ENCODE measurements around the gene SFRP5. TPM values are rescaled to one million over a fixed set of nuclear protein-coding genes. Genes with fewer than 3 reads are reported as not detected.

SFRP5 gene
- total RNA-seq, 2 experiments from 2014 or later: not detected

DNA sequence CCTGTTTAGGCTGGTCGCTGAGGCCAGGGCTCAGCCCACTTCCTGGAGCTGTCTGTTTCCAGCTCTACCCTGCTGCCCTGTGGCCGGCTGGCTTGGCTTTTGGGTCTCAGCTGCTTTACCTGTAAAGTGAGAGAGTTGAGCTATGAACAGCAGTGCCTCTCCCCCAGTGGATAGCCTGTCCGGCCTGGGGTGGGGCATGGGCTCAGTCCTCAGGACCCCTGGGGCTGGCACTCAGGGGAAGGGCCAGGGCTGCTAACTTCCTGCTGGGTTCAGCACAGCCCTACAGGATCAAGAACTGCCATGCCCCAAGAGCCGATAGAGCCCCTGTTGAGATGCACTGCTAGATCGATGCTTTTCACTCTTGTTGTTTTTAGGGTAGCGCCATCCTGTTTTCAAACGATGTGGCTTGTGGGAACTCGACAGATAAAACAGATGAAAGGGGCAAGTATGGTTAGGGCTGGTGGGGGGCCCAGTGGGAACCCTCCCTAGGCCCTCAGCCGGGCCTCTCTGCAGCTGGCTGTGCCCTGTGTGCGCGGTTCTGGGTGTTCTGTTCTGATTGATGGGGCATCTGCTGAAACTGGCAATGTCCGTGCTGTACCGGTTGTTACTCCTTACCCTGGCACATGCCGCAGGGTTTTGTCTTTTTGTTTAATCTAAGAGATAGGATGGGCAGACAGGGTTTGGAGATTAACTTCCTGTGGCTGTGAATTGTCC lies 10.0 kb upstream of the SFRP5 start:
- Mint-ChIP-seq H3K27ac (peak overlapping the region; percentile 90), H3K4me3 (no peak overlapping the region), H3K4me1 (peaks cover 26% of the 10 kb centered on the region), H3K27me3 (peaks cover 2% of the 10 kb centered on the region), H3K36me3 (ENCODE audit: low read depth) (no peaks in the 10 kb centered on the region), H3K9me3 (no peaks in the 10 kb centered on the region)
- CTCF ChIA-PET: interaction anchor here (0.6 to 0.9 kb wide), 2 partner anchors 11 to 58 kb away, joined by 3 to 4 read pairs; no protein-coding TSS in a partner anchor
- POLR2A ChIA-PET: no interaction called here
- peak; percentile 25 for DNase-seq

GRCh38 chr10:97780841-97781617 lies 9.2 kb upstream of the SFRP5 start:
- ChIA-PET CTCF (interaction anchor here (0.6 to 0.9 kb wide), 2 partner anchors 25 to 59 kb away, joined by 3 to 4 read pairs; no protein-coding TSS in a partner anchor), POLR2A (interaction anchor here (0.6 kb wide), 1 partner anchor 16 kb away, joined by 3 read pairs; no protein-coding TSS in a partner anchor)
- peak overlapping the region; percentile 90 for H3K27ac Mint-ChIP-seq
- peaks cover 26% of the 10 kb centered on the region for H3K4me1 Mint-ChIP-seq
- H3K9me3 Mint-ChIP-seq: no peaks in the 10 kb centered on the region
- H3K4me3 Mint-ChIP-seq: no peak overlapping the region
- DNase-seq: no peak
- peaks cover 2% of the 10 kb centered on the region for H3K27me3 Mint-ChIP-seq
- no peaks in the 10 kb centered on the region for H3K36me3 Mint-ChIP-seq (ENCODE audit: low read depth)

- Mint-ChIP-seq H3K4me1 (peaks cover 26% of the 10 kb centered on the region), H3K36me3 (ENCODE audit: low read depth) (no peaks in the 10 kb centered on the region), H3K27ac (no peak overlapping the region), H3K27me3 (peaks cover 2% of the 10 kb centered on the region), H3K4me3 (no peak overlapping the region), H3K9me3 (no peaks in the 10 kb centered on the region)
- ChIA-PET CTCF (interaction anchor here (0.8 to 0.9 kb wide), 2 partner anchors 13 to 24 kb away, joined by 3 to 4 read pairs; no protein-coding TSS in a partner anchor), POLR2A (no interaction called here)
- no peak for DNase-seq
These were observed 8.2 kb upstream of the SFRP5 start for GRCh38 chr10:97779975-97780374.

GRCh38 chr10:97779492-97779891 lies 7.7 kb upstream of the SFRP5 start:
- peaks cover 26% of the 10 kb centered on the region for H3K4me1 Mint-ChIP-seq
- ChIA-PET POLR2A (no interaction called here), CTCF (interaction anchor here (0.5 to 0.9 kb wide), 2 partner anchors 41 to 90 kb away, joined by 3 read pairs; no protein-coding TSS in a partner anchor)
- no peak overlapping the region for H3K27ac Mint-ChIP-seq
- no peak for DNase-seq
- H3K36me3 Mint-ChIP-seq (ENCODE audit: low read depth): no peaks in the 10 kb centered on the region
- peaks cover 2% of the 10 kb centered on the region for H3K27me3 Mint-ChIP-seq
- H3K9me3 Mint-ChIP-seq: no peaks in the 10 kb centered on the region
- H3K4me3 Mint-ChIP-seq: no peak overlapping the region

- H3K27me3 Mint-ChIP-seq: peaks cover 6% of the 10 kb centered on the region
- no peak overlapping the region for H3K4me3 Mint-ChIP-seq
- ChIA-PET POLR2A (no interaction called here), CTCF (interaction anchor here (0.5 to 0.9 kb wide), 3 partner anchors 12 to 91 kb away, joined by 3 read pairs; no protein-coding TSS in a partner anchor)
- H3K27ac Mint-ChIP-seq: no peak overlapping the region
- H3K36me3 Mint-ChIP-seq (ENCODE audit: low read depth): no peaks in the 10 kb centered on the region
- peaks cover 26% of the 10 kb centered on the region for H3K4me1 Mint-ChIP-seq
- DNase-seq: no peak
- H3K9me3 Mint-ChIP-seq: no peaks in the 10 kb centered on the region
These were observed 6.9 kb upstream of the SFRP5 start for GRCh38 chr10:97778452-97779302.

GRCh38 chr10:97777143-97777542 lies 5.3 kb upstream of the SFRP5 start:
- CTCF ChIA-PET: interaction anchor here (1.0 kb wide), 1 partner anchor 11 kb away, joined by 3 read pairs; no protein-coding TSS in a partner anchor
- Mint-ChIP-seq H3K4me3 (no peak overlapping the region), H3K27ac (no peak overlapping the region), H3K9me3 (no peaks in the 10 kb centered on the region), H3K4me1 (peaks cover 20% of the 10 kb centered on the region), H3K36me3 (ENCODE audit: low read depth) (peaks cover 1% of the 10 kb centered on the region), H3K27me3 (peaks cover 22% of the 10 kb centered on the region)
- DNase-seq: no peak
- POLR2A ChIA-PET: no interaction called here

GRCh38 chr10:97774811-97775294 lies 3.1 kb upstream of the SFRP5 start:
- H3K9me3 Mint-ChIP-seq: no peaks in the 10 kb centered on the region
- ChIA-PET POLR2A (no interaction called here), CTCF (interaction anchor here (0.6 to 1.2 kb wide), 3 partner anchors 9 to 95 kb away, joined by 3 read pairs; no protein-coding TSS in a partner anchor)
- H3K27me3 Mint-ChIP-seq: peaks cover 40% of the 10 kb centered on the region
- peaks cover 2% of the 10 kb centered on the region for H3K36me3 Mint-ChIP-seq (ENCODE audit: low read depth)
- no peak overlapping the region for H3K27ac Mint-ChIP-seq
- DNase-seq: no peak
- peaks cover 8% of the 10 kb centered on the region for H3K4me1 Mint-ChIP-seq
- no peak overlapping the region for H3K4me3 Mint-ChIP-seq

GRCh38 chr10:97773096-97773495 lies 1.3 kb upstream of the SFRP5 start:
- Mint-ChIP-seq H3K4me1 (peaks cover 8% of the 10 kb centered on the region), H3K9me3 (no peaks in the 10 kb centered on the region), H3K27me3 (peaks cover 46% of the 10 kb centered on the region), H3K27ac (no peak overlapping the region), H3K4me3 (no peak overlapping the region), H3K36me3 (ENCODE audit: low read depth) (peaks cover 2% of the 10 kb centered on the region)
- no peak for DNase-seq
- POLR2A ChIA-PET: no interaction called here
- CTCF ChIA-PET: interaction anchor here (1.0 to 1.7 kb wide), 3 partner anchors 13 to 23 kb away, joined by 3 to 6 read pairs (median 6); no protein-coding TSS in a partner anchor

DNA sequence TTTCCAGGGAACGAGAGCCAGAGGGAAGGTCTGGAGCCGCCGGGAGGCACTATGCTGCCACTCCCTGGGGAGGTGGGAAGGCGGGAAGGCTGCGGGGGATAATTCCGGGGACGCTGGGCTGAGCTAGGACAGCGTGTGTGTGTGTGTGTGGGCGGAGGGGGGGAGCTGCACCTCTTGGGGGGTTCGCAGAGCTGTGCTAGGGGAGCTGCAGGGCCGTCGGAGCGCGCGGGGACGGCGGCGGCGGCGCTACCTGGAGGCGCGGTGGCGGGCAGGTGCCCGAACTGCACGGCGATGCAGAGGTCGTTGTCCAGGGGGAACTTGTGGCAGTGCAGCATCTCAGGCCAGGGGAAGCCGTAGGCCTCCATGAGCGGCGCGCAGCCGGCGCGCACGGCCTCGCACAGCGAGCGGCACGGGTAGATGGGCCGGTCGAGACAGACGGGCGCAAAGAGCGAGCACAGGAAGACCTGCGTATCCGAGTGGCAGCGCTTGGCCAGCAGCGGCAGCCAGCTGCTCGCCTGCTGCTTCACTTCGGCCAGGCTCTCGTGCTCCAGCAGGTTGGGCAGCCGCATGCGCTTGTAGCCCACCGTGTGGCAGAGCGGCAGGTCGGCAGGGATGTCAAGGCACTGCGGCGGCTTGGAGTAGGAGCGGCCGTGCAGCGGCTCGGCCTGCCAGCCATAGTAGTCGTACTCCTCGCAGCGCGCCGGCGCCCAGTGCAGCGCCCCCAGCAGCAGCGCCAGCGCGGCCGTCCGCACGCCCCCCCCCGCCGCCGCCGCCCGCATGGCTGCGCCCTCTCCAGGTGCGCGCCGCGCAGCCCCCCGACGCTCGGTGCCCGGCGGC lies 526 bp downstream of the SFRP5 start:
- POLR2A ChIA-PET: no interaction called here
- no peak for DNase-seq
- H3K4me1 Mint-ChIP-seq: peaks cover 8% of the 10 kb centered on the region
- H3K27me3 Mint-ChIP-seq: peaks cover 46% of the 10 kb centered on the region
- peaks cover 2% of the 10 kb centered on the region for H3K36me3 Mint-ChIP-seq (ENCODE audit: low read depth)
- peak overlapping the region; percentile 16 for H3K4me3 Mint-ChIP-seq
- H3K9me3 Mint-ChIP-seq: no peaks in the 10 kb centered on the region
- no peak overlapping the region for H3K27ac Mint-ChIP-seq
- CTCF ChIA-PET: no interaction called here

DNA sequence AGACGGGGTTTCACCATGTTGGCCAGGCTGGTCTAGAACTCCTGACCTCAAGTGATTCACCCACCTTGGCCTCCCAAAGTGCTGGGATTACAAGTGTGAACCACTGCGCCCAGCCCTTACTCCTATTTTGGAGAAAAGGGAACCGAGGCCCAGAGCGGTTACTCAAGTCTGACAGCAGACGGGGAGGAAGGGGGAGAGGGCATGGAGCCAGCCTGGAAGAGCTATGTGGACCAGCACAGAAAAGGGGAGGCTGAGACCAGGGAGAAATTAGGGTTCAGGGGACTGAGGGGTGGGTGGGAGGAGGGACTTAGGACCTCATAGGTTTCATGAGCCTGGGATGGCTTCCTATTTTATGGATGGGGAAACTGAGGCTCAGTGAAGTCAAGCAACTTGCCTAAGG lies 1.5 kb downstream of the SFRP5 start:
- POLR2A ChIA-PET: no interaction called here
- Mint-ChIP-seq H3K4me1 (peaks cover 8% of the 10 kb centered on the region), H3K9me3 (no peaks in the 10 kb centered on the region), H3K27ac (no peak overlapping the region), H3K36me3 (ENCODE audit: low read depth) (peaks cover 2% of the 10 kb centered on the region), H3K27me3 (peaks cover 46% of the 10 kb centered on the region), H3K4me3 (no peak overlapping the region)
- CTCF ChIA-PET: no interaction called here
- no peak for DNase-seq

GRCh38 chr10:97768322-97769315 lies 3.2 kb downstream of the SFRP5 start:
- H3K36me3 Mint-ChIP-seq (ENCODE audit: low read depth): peaks cover 2% of the 10 kb centered on the region
- ChIA-PET POLR2A (no interaction called here), CTCF (interaction anchor here (1.1 to 1.8 kb wide), 2 partner anchors 9 to 14 kb away, joined by 3 to 6 read pairs; no protein-coding TSS in a partner anchor)
- peaks cover 9% of the 10 kb centered on the region for H3K4me1 Mint-ChIP-seq
- H3K27ac Mint-ChIP-seq: no peak overlapping the region
- H3K9me3 Mint-ChIP-seq: no peaks in the 10 kb centered on the region
- H3K27me3 Mint-ChIP-seq: peaks cover 41% of the 10 kb centered on the region
- no peak overlapping the region for H3K4me3 Mint-ChIP-seq
- no peak for DNase-seq
